ENCODE results near the gene FYB1.

- TF ChIP-seq CTCF (IDR thresholded peaks at IDR 0.05) (no peak), TCF7L2 (IDR thresholded peaks at IDR 0.05; ENCODE audit: low read depth, low read length) (no peak)
Measured at GRCh38 chr5:39223565-39224156, 4.3 kb upstream of the FYB1 start.

All from Panc1 (cell line).